A549 (cell line): ENCODE data around the gene AQP6. TPM values are rescaled to one million over a fixed set of nuclear protein-coding genes. Genes with fewer than 3 reads are reported as not detected.

ENCODE experiments used
- ATAC-seq, 2 experiments: fragments of 200-7000 bp in 1 of 2; fragments of >200 bp in 1 of 2; cut with Nextera tagmentation in 1 of 2; cut with Tn5 transposase in 1 of 2; 3 replicates each; pipeline versions ENCODE4 v1.8.0 to v1.9.1; 2018 to 2020; ENCODE audit warnings: mild to moderate bottlenecking in 1 of 2, moderate library complexity in 1 of 2
- CTCF ChIA-PET: fragments of 300-600 bp; sonication (Branson Sonifier 250); formaldehyde crosslinking; extraction: SDS; loops from one replicate; lab custom pipeline; 2021; ENCODE audit warnings: antibody characterized with exemption, inconsistent platforms; lab: Yijun Ruan, JAX
- POLR2A ChIA-PET: fragments of 350-600 bp; formaldehyde crosslinking; extraction: SDS; loops from one replicate; lab custom pipeline; 2021; ENCODE audit warnings: antibody characterized with exemption, inconsistent platforms; lab: Yijun Ruan, JAX
- DNase-seq, 2 experiments: peaks; one replicate each; pipeline versions ENCODE4 v3.0.0 to v3.0.0-alpha.2; 2011 to 2016; ENCODE audit warnings: low read depth in 1 of 2, low spot score in 1 of 2
- FAIRE-seq: peaks from 2 replicates; lab custom pipeline; 2011; peaks lifted over from hg19 to GRCh38; lab: Jason Lieb, UNC
- H3K27ac ChIP-seq, 2 experiments: fragments of >200 bp; sonication (Bioruptor Twin); formaldehyde crosslinking; 3 replicates each; pipeline ENCODE4 v1.5.1; 2016 to 2017
- H3K4me1 ChIP-seq: fragments of >200 bp; sonication (Bioruptor Twin); formaldehyde crosslinking; 3 replicates; pipeline ENCODE4 v1.6.1; 2016
- H3K4me2 ChIP-seq: fragments of >200 bp; sonication (Bioruptor Twin); formaldehyde crosslinking; 3 replicates; pipeline ENCODE4 v1.6.1; 2016
- H3K4me3 ChIP-seq: fragments of >200 bp; sonication (Bioruptor Twin); formaldehyde crosslinking; 3 replicates; pipeline ENCODE4 v1.5.1; 2016
- H3K9me3 ChIP-seq: fragments of >200 bp; sonication (Bioruptor Twin); formaldehyde crosslinking; 3 replicates; pipeline ENCODE4 v1.6.1; 2016
- ATOH8 ChIP-seq: fragments of 250-450 bp; sonication (Bioruptor Pico); IDR thresholded peaks from 2 replicates; pipeline ENCODE4 v1.5.0; 2020; ENCODE audit warnings: low read depth, mild to moderate bottlenecking, moderate library complexity
- BCL3 ChIP-seq: fragments of >200 bp; sonication (Bioruptor Twin); formaldehyde crosslinking; IDR thresholded peaks from 3 replicates; pipeline ENCODE4 v1.6.1; 2016
- BHLHE40 ChIP-seq: IDR thresholded peaks from 2 replicates; pipeline ENCODE4 v1.6.1; 2012; ENCODE audit warnings: low read depth, low read length, inconsistent platforms
- CBX2 ChIP-seq: fragments of 200-600 bp; sonication (generic); IDR thresholded peaks from 2 replicates; pipeline ENCODE4 v1.6.1; 2016; ENCODE audit warnings: low read depth, mild to moderate bottlenecking, borderline replicate concordance
- CEBPB ChIP-seq, 2 experiments: fragments of >200 bp in 1 of 2; sonication (Bioruptor Twin) in 1 of 2; formaldehyde crosslinking in 1 of 2; IDR thresholded peaks; 2 replicates each; pipeline ENCODE4 v1.6.1; 2012 to 2016
- CHD4 ChIP-seq: fragments of 200-600 bp; sonication (generic); IDR thresholded peaks from 2 replicates; pipeline ENCODE4 v1.6.1; 2016; ENCODE audit warnings: antibody characterized with exemption, mild to moderate bottlenecking, borderline replicate concordance
- CTCF ChIP-seq: fragments of >200 bp; sonication (Bioruptor Twin); formaldehyde crosslinking; IDR thresholded peaks from 3 replicates; pipeline ENCODE4 v1.5.1; 2016
- EHF ChIP-seq: fragments of 250-450 bp; sonication (Bioruptor Pico); IDR thresholded peaks from 2 replicates; pipeline ENCODE4 v1.5.0; 2020; ENCODE audit warnings: mild to moderate bottlenecking
- EHMT2 ChIP-seq: fragments of 200-600 bp; sonication (generic); IDR thresholded peaks from 2 replicates; pipeline ENCODE4 v1.6.1; 2016; ENCODE audit warnings: antibody characterized with exemption, low read depth, mild to moderate bottlenecking, moderate library complexity
- FOSL2 ChIP-seq, 2 experiments: fragments of 450-650 bp in 1 of 2; fragments of >200 bp in 1 of 2; sonication (Bioruptor Twin) in 1 of 2; formaldehyde crosslinking; IDR thresholded peaks; 2 replicates each; pipeline versions ENCODE4 v1.5.0 to v1.6.1; 2016 to 2020; ENCODE audit warnings: mild to moderate bottlenecking in 1 of 2, moderate library complexity in 1 of 2
- HES2 ChIP-seq: fragments of >200 bp; sonication (Bioruptor Twin); formaldehyde crosslinking; IDR thresholded peaks from 2 replicates; pipeline ENCODE4 v1.6.1; 2016
- HEYL ChIP-seq: fragments of 250-450 bp; sonication (Bioruptor Pico); IDR thresholded peaks from 2 replicates; pipeline ENCODE4 v1.8.0; 2021; ENCODE audit warnings: mild to moderate bottlenecking, moderate library complexity
- HOXA7 ChIP-seq: fragments of 250-450 bp; sonication (Bioruptor Pico); IDR thresholded peaks from 2 replicates; pipeline ENCODE4 v1.5.0; 2020; ENCODE audit warnings: mild to moderate bottlenecking, moderate library complexity
- JUN ChIP-seq, 2 experiments: fragments of >200 bp; sonication (Bioruptor Twin); formaldehyde crosslinking; IDR thresholded peaks; 2 replicates in 1 of 2; 3 replicates in 1 of 2; pipeline ENCODE4 v1.6.1; 2016 to 2017
- MYC ChIP-seq: IDR thresholded peaks from 2 replicates; pipeline ENCODE4 v1.6.1; 2012; ENCODE audit warnings: mild to moderate bottlenecking, inconsistent platforms, low read length, improper control_type of control experiment, borderline replicate concordance
- NPAS2 ChIP-seq: fragments of 250-450 bp; sonication (Bioruptor Pico); IDR thresholded peaks from 2 replicates; pipeline ENCODE4 v1.8.0; 2022; ENCODE audit warnings: mild to moderate bottlenecking, moderate library complexity, borderline replicate concordance
- NR3C1 ChIP-seq: fragments of >200 bp; sonication (Bioruptor Twin); formaldehyde crosslinking; IDR thresholded peaks from 3 replicates; pipeline ENCODE4 v1.6.1; 2017
- POLR2AphosphoS2 ChIP-seq: conservative IDR thresholded peaks from 2 replicates; pipeline ENCODE4 v1.6.1; 2012; ENCODE audit warnings: low read length, improper control_type of control experiment, inconsistent platforms
- RAD21 ChIP-seq, 2 experiments: fragments of >200 bp in 1 of 2; sonication (Bioruptor Twin) in 1 of 2; formaldehyde crosslinking in 1 of 2; IDR thresholded peaks in 1 of 2; conservative IDR thresholded peaks in 1 of 2; 2 replicates in 1 of 2; 3 replicates in 1 of 2; pipeline ENCODE4 v1.6.1; 2012 to 2018; ENCODE audit warnings: inconsistent platforms in 1 of 2
- RCOR1 ChIP-seq: fragments of 150-350 bp; IDR thresholded peaks from 2 replicates; pipeline ENCODE4 v1.6.1; 2014; ENCODE audit warnings: antibody characterized with exemption, low read length, low read depth
- TFCP2L1 ChIP-seq: fragments of 250-450 bp; sonication (Bioruptor Pico); IDR thresholded peaks from 2 replicates; pipeline ENCODE4 v1.5.0; 2021; ENCODE audit warnings: mild to moderate bottlenecking
- TP53 ChIP-seq: fragments of 250-450 bp; sonication (Bioruptor Pico); IDR thresholded peaks from 2 replicates; pipeline ENCODE4 v1.5.0; 2021; ENCODE audit warnings: mild to moderate bottlenecking, moderate library complexity
- ZFP36 ChIP-seq: fragments of 450-650 bp; IDR thresholded peaks from 2 replicates; pipeline ENCODE4 v1.6.1; 2014; ENCODE audit warnings: borderline replicate concordance; ENCODE audit not compliant: partially characterized antibody
- ZNF302 ChIP-seq: fragments of 250-450 bp; sonication (Bioruptor Pico); IDR thresholded peaks from 2 replicates; pipeline ENCODE4 v1.9.0; 2021; ENCODE audit warnings: inconsistent platforms, mild to moderate bottlenecking, moderate library complexity
- ZSCAN20 ChIP-seq: fragments of 250-450 bp; sonication (Bioruptor Pico); IDR thresholded peaks from 2 replicates; pipeline ENCODE4 v1.8.0; 2022; ENCODE audit warnings: mild to moderate bottlenecking, moderate library complexity
- WGBS: methylation state at CpG from one replicate; pipeline ENCODE4 v1.1.6; 2017; ENCODE audit errors: missing lambda C conversion rate; 5-methylcytosine and 5-hydroxymethylcytosine counted together
- polyA plus RNA-seq, 4 experiments: library from polyadenylated mRNA; depleted of rRNA in 3 of 4; stranded (reverse); fragments of >200 nt; fragmentation: RNase III in 1 of 4; extraction: RNeasy Plus Mini Kit Qiagen cat#74134 plus additional on column Dnase treatment in 1 of 4; gene quantifications; 2 replicates in 3 of 4; 3 replicates in 1 of 4; pipeline ENCODE4 v1.2.3, GENCODE V29; 2011 to 2017

AQP6 gene
- polyA plus RNA-seq, 2 of the 4 experiments (the other 2 are of a cell fraction) = 0.05 TPM; not detected in 1

- H3K27ac ChIP-seq = no peak overlapping the region
- H3K4me3 ChIP-seq = no peak overlapping the region
- no peaks in the 10 kb centered on the region for H3K4me1 ChIP-seq
- ATAC-seq (no peak), FAIRE-seq (no peak), DNase-seq (no peak)
- no peak overlapping the region for H3K4me2 ChIP-seq
- 89% methylated on average over 1 of the region's 1 CpG for WGBS
- TF ChIP-seq HES2 (no peak), ATOH8 (CRISPR knock-in tag) (no peak), ZNF302 (CRISPR knock-in tag) (no peak), POLR2AphosphoS2 (no peak), MYC (no peak), FOSL2 (IDR thresholded peaks at IDR 0.05) (no peak), FOSL2 (CRISPR knock-in tag; IDR thresholded peaks at IDR 0.05) (no peak), RCOR1 (no peak), HOXA7 (CRISPR knock-in tag) (no peak), CBX2 (no peak), TP53 (no peak), BHLHE40 (no peak), JUN (IDR thresholded peaks at IDR 0.05) (no peak), CTCF (no peak), ZSCAN20 (CRISPR knock-in tag) (no peak), ZFP36 (no peak)
- ChIA-PET POLR2A (no interaction called here), CTCF (interaction anchor here (0.6 to 7.3 kb wide), 8 partner anchors 23 to 1423 kb away, joined by 3 to 63 read pairs (median 5); no protein-coding TSS in a partner anchor)
- H3K9me3 ChIP-seq = no peaks in the 10 kb centered on the region
These were observed 34.2 kb downstream of the AQP6 start for GRCh38 chr12:50006754-50007442.

- no peak for ATAC-seq
- POLR2A ChIA-PET = no interaction called here
- TF ChIP-seq RCOR1 (no peak), NPAS2 (CRISPR knock-in tag) (no peak), JUN (IDR thresholded peaks at IDR 0.05) (no peak), RAD21 (conservative IDR thresholded peaks at IDR 0.05 in 1 of 2, IDR thresholded peaks at IDR 0.05 in 1 of 2) (no peak), ZNF302 (CRISPR knock-in tag) (no peak), NR3C1 (no peak), CTCF (no peak), CHD4 (no peak), EHMT2 (no peak), CEBPB (IDR thresholded peaks at IDR 0.05) (no peak), BCL3 (no peak), TFCP2L1 (CRISPR knock-in tag) (no peak), EHF (CRISPR knock-in tag) (no peak), BHLHE40 (no peak), HEYL (CRISPR knock-in tag) (no peak)
- TF ChIP-seq, all 56 proteins: peak for 0
- Histone ChIP-seq H3K9me3 (no peaks in the 10 kb centered on the region), H3K4me1 (peaks cover 3% of the 10 kb centered on the region; the same call in 2 of the 3 replicates), H3K27ac (no peak overlapping the region), H3K4me2 (no peak overlapping the region), H3K4me3 (no peak overlapping the region)
- DNase-seq (no peak), FAIRE-seq (no peak)
- 90% methylated on average over 2 of the region's 2 CpGs for WGBS
- CTCF ChIA-PET = interaction anchor here (0.7 to 1.9 kb wide), 8 partner anchors 19 to 169 kb away, joined by 3 to 10 read pairs (median 4); no protein-coding TSS in a partner anchor
These were observed 40.8 kb downstream of the AQP6 start for GRCh38 chr12:50013361-50014147.
